HG03060 (cell line): ENCODE data around the gene DCLK1.

Source experiments
- ATAC-seq: cut with Tn5 transposase; IDR thresholded peaks from one replicate; pipeline ENCODE4 v1.9.1; 2021; ENCODE audit warnings: low read depth, moderate number of reproducible peaks; ENCODE audit not compliant: unreplicated experiment

Gene DCLK1

GRCh38 chr13:35879111-35879510 lies 252.1 kb downstream of the DCLK1 start:
- no peak for ATAC-seq

DNA sequence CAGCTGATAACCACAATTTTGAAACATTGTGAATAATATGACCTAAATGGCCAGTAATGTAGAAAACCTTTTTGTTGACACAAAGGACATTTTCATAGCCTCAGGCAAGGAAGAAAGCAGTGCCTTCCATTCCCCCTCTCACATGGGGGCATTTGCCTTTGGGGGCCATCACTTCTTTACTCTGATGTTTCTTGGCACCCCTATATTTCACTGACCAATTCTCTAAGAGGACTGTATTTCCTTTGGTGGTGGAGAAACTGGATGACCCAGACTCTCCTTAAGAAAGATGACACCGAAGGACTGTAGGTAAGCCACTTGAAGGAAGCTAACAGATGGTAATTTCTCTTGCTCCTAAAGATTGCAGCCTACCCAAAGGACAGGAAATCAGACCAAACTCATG lies 254.6 kb downstream of the DCLK1 start:
- ATAC-seq, result no peak

DNA sequence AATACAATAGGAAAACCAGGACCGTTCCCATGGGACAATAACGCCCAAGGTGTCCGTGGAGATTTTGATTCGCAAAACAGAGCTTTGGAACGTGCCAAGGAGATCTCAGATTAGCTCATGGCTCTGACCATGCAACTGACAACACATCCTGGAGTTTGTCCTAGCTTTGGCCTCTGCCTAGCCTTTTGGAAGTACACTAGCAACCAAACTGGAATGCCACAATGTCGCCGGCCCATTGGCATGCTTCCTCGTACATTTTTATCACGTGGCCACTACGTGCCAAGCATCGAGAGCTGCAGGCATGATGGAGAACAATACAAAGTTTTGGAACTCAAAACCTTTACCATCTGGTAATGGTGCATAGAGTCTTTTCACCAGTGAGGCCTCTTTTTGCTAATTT lies 256.5 kb downstream of the DCLK1 start:
- no peak for ATAC-seq

DNA sequence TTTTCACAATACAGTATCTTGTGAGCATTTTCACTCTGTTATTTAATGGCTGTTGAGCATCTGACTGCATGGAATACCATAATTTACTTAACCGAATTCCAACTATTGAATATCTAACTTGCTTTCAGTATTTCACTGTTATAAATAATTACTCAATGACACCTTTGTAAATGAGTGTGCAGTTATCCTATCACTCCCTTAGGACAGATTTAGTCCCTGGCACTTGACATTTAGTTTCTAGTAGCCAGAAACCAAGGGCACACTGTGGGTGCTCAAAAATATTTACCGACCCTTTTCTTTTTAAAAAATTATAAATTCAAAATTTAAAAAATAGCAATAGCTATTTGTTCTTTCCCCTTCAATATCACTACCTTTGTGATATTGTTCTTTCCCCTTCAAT lies 258.8 kb downstream of the DCLK1 start:
- ATAC-seq, result no peak

GRCh38 chr13:35871561-35871960 lies 259.6 kb downstream of the DCLK1 start:
- ATAC-seq, result no peak

GRCh38 chr13:35866801-35867200 lies 264.4 kb downstream of the DCLK1 start:
- ATAC-seq, result no peak

DNA sequence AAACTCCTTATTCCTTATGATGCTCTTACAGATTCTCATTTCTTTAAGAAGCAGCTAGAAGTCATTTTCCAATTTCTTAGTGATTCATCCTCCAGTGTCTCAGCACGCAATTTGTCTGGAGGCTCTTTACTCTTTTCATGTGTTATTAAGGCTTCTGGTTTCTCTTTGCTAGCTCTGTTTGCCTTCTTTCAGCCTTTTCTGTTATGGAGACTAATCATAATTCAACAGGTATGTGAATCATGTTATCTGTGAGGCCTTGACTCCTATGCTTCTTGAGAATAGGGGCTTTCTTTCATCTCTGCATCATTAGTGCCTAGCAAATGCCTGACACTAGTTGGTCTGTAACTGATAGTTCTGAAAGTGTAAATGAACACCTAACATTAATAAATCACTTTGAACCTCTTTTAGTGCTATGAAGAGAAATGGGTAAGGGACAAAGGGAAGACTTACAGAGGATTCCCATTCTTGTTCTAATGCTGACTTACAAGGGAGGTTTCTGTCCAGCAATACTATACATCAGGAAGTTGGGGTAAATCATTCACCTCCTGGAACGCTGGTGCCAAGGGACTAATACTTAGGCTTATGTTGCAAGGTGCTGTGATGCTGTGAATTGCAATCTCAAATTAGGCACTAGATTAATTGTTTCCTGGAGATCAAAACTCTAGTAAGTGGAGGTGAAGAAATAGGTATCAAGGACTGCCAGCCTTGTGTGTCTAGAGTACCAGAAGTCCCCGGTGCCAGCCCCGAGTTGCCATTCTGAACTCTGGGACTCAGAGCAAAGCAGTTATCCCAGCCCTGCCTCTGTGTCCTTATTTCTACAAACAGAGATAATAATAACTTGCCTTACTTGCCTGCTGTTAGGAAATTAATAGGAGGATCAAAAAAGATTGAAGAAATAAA lies 265.6 kb downstream of the DCLK1 start:
- ATAC-seq, result no peak

- no peak for ATAC-seq
Measured at GRCh38 chr13:35860661-35861060, 270.5 kb downstream of the DCLK1 start.

DNA sequence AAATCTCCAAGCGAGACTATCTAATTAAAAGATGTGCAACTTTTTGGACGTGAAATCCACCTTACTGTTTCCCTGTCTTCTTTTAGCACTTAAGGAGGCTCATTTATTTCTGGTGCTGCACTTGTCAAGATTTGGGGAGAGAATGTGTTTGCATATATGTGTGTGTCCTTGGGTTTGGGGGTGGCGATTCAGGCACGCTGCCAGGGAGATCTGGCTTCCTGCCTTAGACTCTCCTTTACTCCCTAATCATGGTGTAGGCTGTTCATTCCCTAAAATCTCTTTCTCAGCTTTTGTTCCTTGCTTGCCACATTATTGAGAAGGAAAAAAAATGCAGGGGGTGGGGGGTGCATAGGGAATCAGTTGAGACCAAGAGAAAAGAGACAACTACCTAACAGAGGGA lies 271.2 kb downstream of the DCLK1 start:
- ATAC-seq, result no peak

DNA sequence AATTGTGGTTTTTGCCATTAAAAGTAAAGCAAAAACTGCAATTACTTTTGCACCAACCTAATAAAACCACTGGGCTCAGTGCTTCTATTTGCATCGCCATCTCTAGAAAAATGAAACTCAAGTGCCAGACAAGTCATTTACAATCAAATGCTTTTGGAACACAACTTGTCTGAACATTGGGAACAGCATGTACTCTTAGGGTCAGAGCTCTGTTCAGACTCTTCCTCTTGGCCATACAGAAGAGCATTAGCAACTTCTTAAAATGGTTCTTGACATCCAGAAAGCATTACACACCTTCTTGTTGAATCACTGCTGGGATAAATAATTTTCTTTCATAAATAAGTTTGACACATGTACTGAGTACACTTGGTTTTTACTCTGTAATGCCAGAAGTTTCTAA lies 272.5 kb downstream of the DCLK1 start:
- no peak for ATAC-seq

GRCh38 chr13:35857769-35858168 lies 273.4 kb downstream of the DCLK1 start:
- ATAC-seq, result no peak

GRCh38 chr13:35856721-35857364 lies 274.3 kb downstream of the DCLK1 start:
- no peak for ATAC-seq

DNA sequence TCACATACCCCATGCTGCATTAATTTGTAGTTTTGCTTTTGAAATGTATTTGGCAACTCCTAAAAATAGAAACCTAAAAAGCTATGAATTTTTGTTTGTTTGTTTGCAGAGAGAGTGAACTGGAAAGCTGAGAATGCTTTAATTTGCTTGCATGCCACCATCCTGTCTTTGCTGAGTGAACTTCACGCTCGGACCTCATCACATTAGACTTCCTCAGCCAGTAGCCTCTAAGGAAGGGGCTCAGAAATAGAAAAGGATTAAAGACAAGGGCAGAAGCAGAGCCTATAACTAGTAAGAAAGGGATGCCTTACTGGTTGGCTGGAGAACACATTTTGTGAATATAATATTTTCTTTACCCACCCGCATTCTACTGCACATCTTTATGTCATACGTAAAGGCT lies 275.1 kb downstream of the DCLK1 start:
- ATAC-seq, result no peak

GRCh38 chr13:35855531-35856019 lies 275.6 kb downstream of the DCLK1 start:
- no peak for ATAC-seq

DNA sequence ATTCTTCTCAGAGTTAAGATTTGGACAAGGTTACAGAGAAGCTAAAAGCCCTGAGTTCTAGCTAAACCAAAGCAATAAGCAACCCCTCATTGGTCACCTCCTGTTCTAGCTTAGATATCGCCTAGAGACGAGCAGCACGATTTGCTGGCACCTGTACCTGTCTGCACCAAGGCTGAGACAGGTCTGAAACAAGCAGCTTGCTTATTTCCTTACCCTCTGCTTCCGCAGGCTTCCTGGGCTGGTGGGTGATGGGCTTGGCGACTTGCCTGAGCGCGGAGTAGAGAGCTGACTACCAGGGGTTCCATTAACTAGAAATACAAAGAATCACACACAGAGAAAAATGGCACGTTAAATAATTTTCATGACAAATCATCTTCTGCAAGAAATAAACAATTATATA lies 276.9 kb downstream of the DCLK1 start:
- ATAC-seq, result no peak

- no peak for ATAC-seq
Measured at GRCh38 chr13:35851881-35852280, 279.3 kb downstream of the DCLK1 start.

GRCh38 chr13:35851356-35851755 lies 279.8 kb downstream of the DCLK1 start:
- no peak for ATAC-seq

DNA sequence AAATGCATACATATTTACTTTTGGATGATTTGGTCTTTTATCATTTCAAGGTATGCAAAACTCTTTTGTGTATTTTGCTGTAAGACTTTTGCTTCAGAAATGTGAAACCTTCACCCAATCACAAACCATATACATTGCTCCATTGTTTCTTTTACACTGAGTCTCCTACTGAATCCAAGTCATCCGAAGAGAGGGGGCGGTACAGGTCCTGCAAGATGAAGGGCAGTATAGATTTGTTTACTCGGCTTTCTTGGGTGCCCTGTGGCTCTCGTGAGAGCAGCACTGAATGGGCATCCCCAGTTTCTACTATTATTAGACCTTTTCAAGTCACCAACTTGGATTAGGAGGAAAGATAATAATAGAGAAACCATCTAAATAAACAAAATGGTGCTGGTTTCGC lies 280.6 kb downstream of the DCLK1 start:
- ATAC-seq, result no peak

GRCh38 chr13:35849256-35849644 lies 281.9 kb downstream of the DCLK1 start:
- no peak for ATAC-seq

DNA sequence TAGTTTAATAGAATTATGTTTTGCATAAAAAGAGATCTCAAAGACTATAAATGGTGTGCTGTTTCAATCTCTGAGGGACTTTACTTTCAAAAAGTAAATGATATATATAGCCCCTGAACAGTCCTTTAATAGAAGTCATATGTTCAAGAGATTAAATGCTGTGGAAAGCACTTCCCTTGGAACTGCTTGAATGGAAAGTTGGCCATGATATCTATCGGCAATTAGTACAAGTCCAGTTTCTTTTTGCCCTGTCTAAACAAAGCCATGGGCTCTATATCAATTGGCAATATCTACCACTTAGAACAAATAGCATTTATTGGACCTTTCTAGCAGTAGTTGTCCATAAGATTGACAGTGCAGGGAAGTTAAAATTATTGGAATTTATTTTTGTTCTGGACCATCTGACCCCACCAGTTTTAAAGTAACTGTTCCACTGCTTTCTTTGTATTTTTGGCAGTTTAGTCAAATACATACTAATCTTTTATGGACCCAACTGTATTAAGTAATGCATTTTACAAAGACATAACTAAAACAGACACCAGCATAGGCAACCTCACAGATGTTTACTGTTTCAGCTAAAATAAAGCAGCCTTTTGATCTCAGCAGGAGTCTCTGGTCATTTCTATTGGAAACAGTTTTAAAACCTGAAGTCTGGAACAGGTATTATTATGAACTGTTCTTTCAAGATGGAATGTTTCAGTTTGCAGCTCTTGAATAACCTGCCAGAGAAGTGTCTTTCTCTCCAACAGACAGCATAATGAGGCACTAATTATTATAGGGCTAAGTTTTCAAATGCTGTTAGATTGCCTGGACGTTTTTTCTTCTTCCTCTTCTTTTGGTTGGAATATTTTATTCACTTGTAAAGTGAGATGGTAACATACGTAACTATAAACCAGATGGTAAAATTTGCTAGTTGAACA lies 282.6 kb downstream of the DCLK1 start:
- no peak for ATAC-seq

DNA sequence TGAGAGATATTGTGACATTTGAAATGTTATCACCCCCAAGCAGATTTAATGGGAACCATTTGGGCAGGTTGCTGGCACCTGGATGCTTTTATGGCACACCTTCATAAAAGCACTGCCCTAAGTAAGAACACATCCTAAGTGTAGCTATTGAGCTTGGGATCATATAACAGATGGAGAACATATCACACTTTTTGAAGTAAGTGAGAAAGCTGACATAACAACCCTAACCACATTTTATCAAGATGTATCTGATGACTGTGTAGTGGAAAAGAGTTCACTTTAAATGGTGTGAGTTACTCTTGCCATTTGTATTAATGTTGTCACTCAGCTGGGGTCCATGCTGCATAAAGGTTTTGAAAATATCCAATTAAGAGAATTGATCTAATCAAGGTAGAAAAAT lies 287.9 kb downstream of the DCLK1 start:
- ATAC-seq, result no peak
